GM21737 (cell line): Measurements from ENCODE around the gene PRR30.
"Not testable (repeated sequence)": the region's sequence is repeated elsewhere in the genome, so short reads cannot be mapped to it uniquely, and the experiment has no call there.

Experiments
- ATAC-seq: cut with Tn5 transposase; IDR thresholded peaks from one replicate; pipeline ENCODE4 v1.9.1; 2021; ENCODE audit warnings: mild to moderate bottlenecking, moderate library complexity; ENCODE audit not compliant: unreplicated experiment

The PRR30 gene

GRCh38 chr2:27139310-27139709 lies at the start of gene PRR30:
PRR30 (minus strand) TSS chr2:27139410; CDS start chr2:27138329, 1,081 bp downstream.
- ATAC-seq, result no peak

GRCh38 chr2:27186613-27187345 lies 47.6 kb upstream of the PRR30 start:
- ATAC-seq, result no peak

- ATAC-seq, result no peak
These were observed 46.3 kb upstream of the PRR30 start for GRCh38 chr2:27185331-27186026.

GRCh38 chr2:27184115-27184514 lies 44.9 kb upstream of the PRR30 start:
- ATAC-seq, result no peak

- ATAC-seq, result no peak
These were observed 43.1 kb upstream of the PRR30 start for GRCh38 chr2:27182346-27182745.

- no peak for ATAC-seq
These were observed 40.3 kb upstream of the PRR30 start for GRCh38 chr2:27179344-27180000.

- ATAC-seq, result no peak
These were observed 39.3 kb upstream of the PRR30 start for GRCh38 chr2:27178469-27178868.

- no peak for ATAC-seq
These were observed 38.5 kb upstream of the PRR30 start for GRCh38 chr2:27177441-27178351.

- ATAC-seq, result not testable (repeated sequence)
These were observed 36.6 kb upstream of the PRR30 start for GRCh38 chr2:27175781-27176180.

- ATAC-seq, result no peak
These were observed 36.1 kb upstream of the PRR30 start for GRCh38 chr2:27175330-27175729.

GRCh38 chr2:27174638-27175037 lies 35.4 kb upstream of the PRR30 start:
- ATAC-seq, result no peak

GRCh38 chr2:27171351-27171848 lies 32.2 kb upstream of the PRR30 start:
- ATAC-seq, result no peak

- ATAC-seq, result no peak
These were observed 31.5 kb upstream of the PRR30 start for GRCh38 chr2:27170581-27171337.

GRCh38 chr2:27164960-27165763 lies 26.0 kb upstream of the PRR30 start:
- no peak for ATAC-seq

GRCh38 chr2:27162151-27163121 lies 23.2 kb upstream of the PRR30 start:
- ATAC-seq, result no peak

- ATAC-seq, result no peak
These were observed 21.0 kb upstream of the PRR30 start for GRCh38 chr2:27160191-27160590.

GRCh38 chr2:27159271-27159670 lies 20.1 kb upstream of the PRR30 start:
- ATAC-seq, result no peak

- no peak for ATAC-seq
These were observed 19.3 kb upstream of the PRR30 start for GRCh38 chr2:27158468-27158867.
